ENCODE measurements around the gene CEP68.
"Not testable (repeated sequence)": the region's sequence is repeated elsewhere in the genome, so short reads cannot be mapped to it uniquely, and the experiment has no call there.

Gene CEP68

DNA sequence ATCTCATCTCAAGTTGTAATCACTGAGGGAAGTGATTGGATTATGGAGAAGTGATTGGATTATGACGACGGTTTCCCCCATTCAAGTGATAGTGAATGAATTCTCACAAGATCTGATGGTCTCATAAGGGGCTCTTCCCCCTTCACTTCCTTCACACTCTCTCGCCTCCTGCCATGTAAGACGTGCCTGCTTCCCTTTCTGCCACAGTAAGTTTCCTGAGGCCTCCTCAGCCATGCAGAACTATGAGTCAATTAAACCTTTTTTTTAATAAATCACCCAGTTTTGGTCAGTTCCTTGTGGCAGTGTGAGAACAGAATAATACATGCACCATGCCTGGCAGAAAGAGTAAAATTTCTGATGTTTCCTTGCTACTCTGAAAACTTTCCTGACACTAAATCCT lies 36.6 kb downstream of the CEP68 start:
- no peak for DNase-seq

DNA sequence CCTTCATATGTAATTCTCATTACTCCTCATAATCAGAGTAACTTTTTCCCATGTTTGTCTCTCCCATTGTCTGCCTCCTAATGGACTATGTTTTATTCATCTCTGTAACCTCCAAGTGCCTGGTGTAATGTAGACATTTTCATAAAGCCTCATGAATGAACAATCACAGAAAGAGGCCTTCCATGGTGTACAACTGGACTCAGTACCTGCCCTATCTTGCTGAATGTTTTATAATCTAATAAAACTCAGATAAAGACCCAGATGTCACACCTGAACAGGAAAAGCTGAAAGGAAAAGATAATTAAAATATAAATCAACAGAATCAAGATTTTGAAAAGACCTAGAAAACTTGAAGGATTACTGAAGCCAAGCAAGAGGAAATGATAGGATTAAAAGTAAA lies 37.0 kb downstream of the CEP68 start:
- no peak for DNase-seq

DNA sequence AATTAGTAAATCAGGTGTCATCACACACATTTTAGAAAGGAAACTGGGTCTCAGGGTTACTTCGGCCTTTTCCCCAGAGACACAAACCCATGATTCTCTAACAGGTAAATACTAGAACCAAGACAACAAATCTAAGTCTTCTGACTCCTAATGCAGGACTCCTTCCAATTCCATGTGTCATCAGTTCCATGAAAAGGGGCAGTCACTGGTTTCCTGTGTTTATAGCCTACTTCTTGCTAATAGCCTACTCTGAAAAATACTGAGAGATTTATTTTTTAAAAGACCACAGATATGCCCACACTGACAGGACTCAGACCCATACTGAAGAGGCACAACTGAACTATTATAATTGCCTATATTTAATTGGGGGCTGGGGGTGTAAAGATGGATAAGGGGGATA lies 40.7 kb downstream of the CEP68 start:
- DNase-seq: no peak

DNA sequence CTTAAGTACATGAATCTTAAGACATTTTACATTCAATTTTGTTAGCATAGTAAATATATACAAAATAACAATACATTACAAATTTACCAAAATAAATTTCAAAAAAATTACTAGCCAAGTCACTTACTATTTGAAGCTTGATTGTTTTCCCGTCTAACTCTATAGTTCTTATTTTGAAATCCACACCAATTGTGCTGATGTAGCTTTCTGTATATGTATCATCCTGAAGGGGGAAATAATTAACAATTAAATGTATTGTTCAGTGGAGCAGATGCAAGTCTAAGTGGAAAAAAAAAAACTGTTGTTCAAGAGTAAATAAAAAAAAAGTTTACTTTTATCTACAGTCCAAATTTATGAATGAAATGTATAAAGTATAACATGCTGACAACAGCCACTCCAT lies 41.6 kb downstream of the CEP68 start:
- no peak for DNase-seq

DNA sequence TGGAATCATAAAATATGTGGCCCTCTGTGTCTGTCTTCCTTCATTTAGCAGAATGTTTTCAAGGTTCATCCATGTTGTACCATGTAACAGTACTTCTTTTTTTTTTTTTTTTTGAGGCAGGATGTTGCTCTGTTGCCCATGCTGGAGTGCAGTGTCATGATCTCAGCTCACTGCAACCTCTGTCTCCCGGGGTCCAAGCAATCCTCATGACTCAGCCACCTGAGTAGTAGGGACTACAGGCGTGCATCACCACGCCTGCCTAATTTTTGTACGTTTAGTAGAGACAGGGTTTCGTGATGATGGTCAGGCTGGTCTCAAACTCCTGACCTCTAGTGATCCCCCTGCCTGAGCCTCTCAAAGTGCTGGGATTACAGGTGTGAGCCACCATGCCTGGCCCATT lies 42.5 kb downstream of the CEP68 start:
- DNase-seq: no peak

DNA sequence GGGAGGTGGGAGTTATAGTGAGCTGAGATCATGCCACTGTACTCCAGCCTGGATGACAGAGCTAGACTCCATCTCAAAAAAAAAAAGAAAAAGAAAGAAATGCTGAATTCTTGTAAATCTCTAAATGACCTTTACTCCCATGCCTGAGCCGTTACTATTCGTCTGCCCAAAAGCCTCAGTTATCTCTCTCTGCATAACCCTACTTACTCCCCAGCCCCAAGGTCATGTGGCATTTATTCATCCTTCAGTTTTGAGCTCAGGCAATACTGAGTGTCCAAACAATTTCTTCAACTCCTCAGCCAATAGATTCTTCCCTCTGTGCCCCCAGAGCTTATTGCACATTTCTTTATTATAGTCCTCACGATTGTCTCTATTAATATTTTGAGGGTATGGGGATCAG lies 44.9 kb downstream of the CEP68 start:
- no peak for DNase-seq

DNA sequence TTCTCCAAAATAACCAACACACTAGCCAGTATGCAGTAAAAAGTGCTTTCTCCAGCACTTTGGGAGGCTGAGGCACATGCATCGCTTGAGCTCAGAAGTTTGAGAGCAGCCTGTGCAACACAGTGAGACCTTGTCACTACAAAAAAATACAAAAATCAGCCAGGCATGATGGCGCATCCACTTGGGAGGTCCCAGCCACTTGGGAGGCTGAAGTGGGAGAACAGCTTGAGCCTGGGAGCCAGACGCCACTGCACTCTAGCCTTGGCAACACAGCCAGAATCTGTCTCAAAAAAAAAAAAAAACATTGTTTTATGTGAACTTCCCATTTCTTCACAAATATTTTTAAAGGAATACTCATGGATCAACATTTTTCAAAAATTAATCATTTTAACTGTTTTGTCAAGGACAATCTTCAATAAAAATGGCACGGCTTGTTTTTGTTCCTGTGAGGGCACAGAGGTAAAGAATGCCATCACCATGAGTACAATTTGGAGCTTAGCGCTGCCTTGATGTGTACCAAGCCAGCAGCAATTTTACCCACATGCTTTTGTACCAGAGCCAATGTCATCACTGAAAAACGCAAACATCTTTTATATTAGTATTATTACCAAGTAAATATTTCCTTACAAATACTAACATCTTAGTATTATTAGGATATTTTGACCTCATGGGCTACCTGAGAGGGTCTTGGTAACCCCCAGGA lies 46.9 kb downstream of the CEP68 start:
- no peak for DNase-seq

DNA sequence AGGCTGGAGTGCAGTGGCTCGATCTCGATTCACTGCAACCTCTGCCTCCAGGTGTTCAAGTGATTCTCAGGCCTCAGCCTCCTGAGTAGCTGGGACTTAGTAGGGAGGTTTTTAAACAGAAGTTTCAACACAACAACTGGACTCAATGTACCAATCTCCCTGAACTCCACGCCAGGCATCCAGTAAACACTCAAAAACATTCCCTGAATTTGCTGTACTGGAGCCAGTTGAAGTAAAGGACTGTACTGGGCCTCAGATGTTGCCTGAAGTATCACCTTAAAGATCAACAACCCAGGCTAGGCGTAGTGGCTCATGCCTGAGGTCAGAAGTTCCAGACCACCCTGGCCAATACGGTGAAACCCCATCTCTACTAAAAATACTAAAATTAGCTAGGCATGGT lies 51.3 kb downstream of the CEP68 start:
- DNase-seq: no peak

DNA sequence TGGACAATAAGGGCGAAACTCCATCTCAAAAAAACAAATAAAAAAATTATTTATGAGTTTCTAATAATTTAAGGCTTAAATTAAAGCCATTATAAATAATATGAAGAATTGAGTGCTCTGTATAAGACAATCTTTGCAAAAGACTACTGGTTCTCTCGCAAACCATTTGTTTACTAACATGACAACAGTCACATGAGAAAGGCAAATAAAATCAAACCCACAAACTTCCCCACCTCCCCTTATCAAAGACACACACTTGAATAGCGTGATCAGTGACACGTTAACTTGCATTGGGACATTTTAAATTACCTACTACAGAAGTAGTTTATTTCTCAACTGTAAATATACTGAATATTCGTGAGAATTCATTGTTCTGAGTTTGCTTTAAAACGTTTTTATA lies 52.6 kb downstream of the CEP68 start:
- DNase-seq: no peak

DNA sequence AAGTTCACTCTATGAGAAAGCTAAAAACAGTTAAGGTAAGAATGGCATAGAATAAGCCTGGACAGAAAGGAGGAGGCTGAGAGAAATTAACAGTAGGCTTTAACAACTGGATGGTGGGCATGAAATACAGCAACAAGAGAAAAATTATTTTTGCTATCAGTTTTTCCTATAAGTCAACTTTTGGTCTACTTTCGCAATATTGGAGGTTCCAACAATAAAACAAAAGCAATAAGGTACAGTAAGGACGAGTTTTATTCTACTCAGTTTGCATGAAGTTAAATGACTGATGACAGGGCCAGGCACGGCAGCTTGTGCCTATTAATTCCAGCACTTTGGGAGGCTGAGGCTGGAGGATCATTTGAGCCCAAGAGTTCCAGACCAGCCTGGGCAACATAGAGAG lies 56.4 kb downstream of the CEP68 start:
- no peak for DNase-seq

DNA sequence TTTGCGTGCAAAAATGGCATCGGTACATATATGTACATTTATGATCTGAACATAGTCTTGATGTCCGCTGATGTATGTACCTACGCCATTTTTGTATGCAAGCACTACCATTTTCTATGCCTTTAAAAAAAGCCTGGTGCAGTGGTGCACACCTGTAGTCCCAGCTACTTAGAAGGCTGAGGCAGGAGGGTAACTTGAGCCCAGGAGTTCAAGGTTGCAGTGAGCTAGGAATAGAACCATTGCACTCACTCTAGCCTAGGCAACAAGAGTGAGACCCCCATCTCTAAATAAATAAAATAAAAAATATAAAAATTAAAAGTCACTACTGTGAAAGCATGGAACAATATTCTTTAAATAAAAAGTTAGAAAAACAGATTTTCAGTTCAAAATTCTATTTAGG lies 57.0 kb downstream of the CEP68 start:
- DNase-seq: no peak

DNA sequence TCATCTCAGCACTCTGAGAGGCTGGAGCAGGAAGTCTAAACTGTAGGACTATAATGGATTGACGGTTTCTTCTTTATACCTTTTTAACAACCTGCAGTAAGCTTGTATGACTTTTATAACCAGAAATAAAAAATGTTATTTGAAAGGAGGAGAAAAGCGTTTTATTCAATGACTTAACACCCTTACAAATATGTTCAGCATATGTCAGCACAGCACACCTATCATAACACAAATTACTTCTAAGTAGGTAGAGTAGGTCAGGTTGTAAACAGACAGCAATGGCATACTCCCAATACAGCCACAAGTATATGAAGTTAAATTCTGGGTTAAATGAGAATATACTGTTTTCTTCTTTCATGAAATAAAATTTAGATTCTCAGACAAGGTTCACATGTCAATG lies 57.6 kb downstream of the CEP68 start:
- no peak for DNase-seq

DNA sequence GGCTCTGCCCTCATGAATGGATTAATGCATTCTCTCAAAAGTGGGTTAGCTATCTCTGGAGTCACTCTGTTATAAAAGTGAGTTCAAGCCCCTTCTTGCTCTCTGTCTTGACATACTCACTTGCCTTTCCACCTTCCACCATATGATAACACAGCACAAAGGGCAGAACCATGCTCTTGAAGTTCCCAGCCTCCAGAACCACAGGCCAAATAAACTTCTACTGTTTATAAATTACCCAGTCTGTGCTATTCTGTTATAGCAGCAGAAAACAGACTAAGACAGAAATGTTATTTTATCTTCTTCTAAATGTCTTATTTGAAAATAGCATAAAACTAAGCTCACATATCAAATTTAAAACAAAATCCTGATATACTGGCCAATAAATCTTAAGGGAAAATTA lies 58.7 kb downstream of the CEP68 start:
- no peak for DNase-seq

DNA sequence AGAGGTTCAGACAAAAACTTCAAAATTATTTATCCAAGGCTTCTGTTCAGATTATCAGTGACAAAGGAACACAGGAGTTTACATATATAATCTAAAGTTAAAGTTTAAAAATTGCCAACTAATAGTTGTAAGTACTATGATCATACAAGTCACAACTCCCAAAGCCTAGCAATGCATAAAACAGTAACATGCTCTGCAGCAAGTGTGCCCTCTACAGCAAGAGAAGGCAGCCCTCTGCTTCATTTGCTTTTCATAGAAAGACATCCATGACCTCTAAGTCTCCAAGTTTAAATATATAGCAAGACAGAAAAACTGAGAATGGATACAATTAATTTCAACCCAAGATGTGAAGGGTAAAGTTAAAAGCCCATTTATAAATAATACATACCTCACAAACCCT lies 60.4 kb downstream of the CEP68 start:
- no peak for DNase-seq

DNA sequence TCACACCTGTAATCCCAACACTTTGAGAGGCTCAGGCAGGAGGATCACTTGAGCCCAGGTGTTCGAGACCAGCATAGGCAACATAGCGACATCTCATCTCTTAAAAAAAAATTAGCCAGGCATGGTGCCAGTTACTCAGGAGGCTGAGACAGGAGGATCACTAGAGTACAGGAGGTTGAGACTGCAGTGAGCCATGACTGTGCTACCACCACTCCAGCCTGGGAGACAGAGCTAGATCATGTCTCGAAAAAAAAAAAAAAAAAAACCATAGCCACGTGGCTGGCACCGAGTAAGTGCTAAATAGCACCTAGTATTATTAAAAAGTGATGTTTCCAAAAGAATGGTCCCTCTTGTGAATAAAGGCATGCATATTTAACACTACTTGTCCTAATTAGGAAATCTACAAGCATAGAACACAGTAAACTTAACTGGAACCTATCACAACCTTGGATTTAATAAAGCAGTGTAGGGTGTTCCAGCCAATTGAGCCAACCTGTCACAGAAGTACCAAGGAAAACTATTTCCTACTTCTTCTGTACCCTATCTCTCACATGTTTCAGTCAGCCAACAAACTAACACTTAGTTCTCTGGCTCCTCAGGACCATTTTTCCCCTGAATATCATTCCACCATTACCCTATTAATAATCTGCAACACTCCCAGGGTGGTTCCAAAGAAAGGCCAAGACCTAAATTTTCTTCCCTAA lies 64.9 kb downstream of the CEP68 start:
- DNase-seq: no peak

DNA sequence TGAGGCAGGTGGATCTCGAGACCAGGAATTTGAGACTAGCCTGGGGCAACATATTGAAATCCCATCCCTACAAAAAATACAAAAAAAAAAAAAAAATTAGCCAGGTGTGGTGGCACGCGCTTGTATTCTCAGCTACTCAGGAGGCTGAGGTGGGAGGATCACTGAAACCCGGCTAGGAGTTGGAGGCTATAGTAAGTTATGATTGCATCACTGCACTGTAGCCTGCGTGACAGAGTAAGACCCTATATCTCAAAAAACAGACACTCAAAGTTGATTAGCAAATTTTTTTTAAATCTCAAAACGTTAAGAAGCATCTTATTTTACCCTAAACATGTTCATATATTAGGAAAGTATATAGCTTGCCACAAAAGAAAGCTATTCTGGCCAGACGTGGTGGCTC lies 66.1 kb downstream of the CEP68 start:
- DNase-seq: no peak

DNA sequence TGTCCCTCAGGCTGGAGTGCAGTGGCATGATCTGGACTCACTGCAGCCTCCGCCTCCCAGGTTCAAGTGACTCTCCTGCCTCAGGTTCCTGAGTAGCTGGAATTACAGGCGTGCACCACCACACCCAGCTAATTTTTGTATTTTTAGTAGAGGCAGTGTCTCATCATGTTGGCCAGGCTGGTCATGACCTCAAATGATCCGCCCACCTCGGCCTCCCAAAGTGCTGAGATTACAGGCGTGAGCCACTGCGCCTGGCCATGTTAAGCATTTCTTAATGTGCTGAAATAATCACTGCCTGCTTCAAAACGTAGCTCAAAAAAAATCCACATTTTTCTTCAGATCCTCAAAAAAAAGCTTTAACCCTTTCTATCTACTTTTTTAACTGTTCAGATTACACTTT lies 69.2 kb downstream of the CEP68 start:
- DNase-seq: not testable (repeated sequence)

DNA sequence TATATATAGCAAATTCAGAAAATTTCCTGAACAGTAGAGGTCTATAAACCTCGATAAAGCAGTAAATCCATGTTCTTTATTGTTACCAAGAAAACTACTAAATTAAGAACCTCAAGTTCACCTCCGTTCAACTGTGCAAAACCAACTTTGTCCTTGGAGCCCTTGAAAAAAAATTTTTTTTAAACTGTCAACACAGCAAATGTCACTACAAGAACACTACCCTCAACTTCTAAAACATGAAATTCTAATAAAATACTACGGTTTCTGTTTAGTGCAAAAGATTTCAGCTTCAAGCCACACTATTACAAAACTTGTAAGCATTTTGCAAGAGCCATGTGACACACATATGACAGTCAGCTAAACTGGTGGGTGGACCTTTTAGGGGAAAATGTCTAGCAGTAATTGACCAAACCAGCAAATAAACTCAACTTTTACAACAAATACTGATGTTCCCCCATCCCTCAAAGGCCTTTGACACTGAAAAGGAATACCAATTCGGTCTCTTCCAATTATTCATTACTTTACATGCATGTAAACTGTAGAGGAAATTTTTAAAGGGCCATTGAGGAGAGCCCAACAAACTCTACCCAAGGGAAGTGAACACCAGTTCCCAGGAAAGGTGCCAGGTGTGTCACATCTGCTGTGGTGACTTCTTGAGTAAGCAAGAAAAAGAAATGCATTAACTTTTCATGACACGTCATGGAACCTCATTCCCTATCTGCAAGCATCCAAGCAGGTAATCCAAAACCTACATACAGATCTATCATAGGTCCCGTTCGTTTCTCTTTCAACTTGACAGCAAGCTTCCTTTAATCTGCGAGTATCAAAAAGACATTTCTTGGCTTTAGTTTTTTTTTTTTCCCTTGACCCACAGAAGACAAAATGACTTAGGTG lies 72.3 kb downstream of the CEP68 start:
- DNase-seq: no peak

DNA sequence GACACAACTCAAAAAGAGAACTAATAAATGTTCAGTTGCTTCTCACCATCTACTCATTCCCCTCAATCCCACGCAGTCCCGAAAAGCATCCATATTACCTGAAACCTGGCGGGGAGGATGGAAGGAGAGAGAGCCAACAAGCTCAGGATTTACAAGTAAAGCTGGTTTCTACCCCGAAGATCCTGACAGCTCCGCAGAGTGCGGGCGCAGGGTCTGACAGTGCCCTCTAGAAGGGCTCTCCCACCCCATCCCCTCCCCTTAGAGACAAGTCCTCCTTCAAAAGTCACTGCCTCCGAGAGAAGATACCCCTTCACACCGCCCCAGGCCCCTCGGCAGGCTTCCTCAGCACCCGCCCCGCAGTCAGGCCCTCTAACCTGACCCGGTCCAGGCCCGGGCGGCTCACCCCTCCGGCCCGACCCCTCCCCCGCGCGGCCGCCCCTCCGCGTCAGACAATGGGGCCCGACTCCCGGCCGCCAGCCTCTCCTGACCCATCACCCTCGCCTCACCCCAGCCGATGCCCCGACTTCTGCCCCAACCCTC lies 73.1 kb downstream of the CEP68 start:
- DNase-seq: peak; percentile 2

DNA sequence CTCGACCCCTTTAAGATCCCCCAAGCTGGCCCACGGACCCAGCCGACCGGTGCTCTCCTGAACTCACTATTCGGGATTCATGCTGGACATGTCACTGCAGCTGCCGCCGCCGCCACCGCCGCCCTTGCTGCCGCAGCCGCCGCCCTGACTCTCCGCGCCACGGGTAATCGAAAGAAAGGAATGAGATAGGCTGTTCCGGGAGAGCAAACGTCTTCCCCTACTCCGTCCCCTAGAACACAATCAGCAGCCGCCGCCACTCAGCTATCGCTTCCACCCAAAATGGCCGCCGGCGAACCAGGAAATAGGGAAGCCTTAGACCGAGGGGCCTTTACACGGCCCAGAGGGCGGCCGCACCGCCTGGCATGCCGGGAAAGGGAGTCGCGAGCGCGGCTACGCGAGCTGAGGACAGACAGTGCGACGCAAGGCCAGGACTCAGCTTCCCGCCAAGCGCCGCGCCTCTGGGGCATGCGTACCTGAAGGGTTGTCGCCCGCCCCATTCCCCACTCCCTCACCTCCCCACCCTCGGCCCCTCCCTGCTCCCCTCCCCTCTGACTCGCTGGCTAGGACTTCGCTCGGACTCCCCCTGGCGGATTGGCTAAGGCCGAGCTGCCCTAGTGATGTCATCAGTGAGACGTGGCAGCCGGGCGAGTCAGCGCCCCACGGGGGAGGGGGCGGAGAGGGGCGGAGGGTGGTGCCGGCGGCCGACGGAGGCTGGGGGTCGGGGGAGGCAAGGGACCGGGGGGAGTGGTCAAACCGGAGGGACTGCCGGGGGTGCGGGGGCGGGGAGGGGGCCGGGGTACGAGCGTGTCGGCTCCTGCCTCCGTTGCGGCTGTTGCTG lies 73.8 kb downstream of the CEP68 start, which contains the start of gene RAB1A:
Gene RAB1A (minus strand): TSS at position 281 of the 838 bp plus-strand sequence. CDS start 191 bp downstream, at position 90.
- DNase-seq: peak; percentile 98

DNA sequence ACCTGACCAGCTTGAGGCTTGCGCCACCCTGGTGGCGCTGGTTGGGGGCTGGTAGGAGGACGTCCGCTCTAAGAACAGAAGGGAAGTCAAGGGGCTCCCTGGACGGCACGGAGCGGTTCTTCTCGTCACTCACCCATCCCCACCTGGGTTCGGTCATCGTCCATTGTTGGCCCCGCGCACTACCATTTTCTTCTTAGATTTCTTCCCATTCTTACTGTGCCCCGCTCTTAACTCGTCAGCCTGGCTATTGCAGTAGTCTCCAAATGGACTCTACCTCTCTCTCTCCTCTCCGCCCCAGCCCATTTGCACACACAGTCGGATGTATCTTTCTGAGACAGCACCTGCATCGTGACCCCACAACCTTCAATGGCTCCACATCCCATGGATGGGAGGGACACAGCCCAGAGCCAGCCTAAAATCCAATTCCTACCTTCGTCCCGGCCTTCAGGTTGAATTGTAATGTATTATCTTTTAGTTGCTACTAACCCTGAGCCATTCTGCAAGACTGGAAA lies 74.5 kb downstream of the CEP68 start:
- DNase-seq: no peak

DNA sequence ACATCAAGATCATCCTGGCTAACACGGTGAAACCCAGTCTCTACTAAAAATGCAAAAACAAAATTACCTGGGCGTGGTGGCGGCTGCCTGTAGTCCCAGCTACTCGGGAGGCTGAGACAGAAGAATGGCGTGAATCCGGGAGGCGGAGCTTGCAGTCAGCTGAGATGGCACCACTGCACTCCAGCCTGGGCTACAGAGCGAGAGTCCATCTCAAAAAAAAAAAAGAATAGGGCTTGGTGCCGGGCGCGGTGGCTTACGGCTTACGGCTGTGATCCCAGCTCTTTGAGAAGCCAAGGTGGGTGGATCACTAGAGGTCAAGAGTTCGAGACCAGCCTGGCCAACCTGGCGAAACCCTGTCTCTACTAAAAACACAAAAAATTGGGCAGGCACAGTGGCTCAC lies 76.7 kb downstream of the CEP68 start:
- not testable (repeated sequence) for DNase-seq
